Upper lobe of left lung (tissue), 6 donors: Measurements from ENCODE around the gene STRIP1. TPM values are rescaled to one million over a fixed set of nuclear protein-coding genes. Genes with fewer than 3 reads are reported as not detected.

ENCODE experiments used
- ATAC-seq, 2 donors: fragments of 200-7000 bp; cut with Tn5 transposase; one replicate each; pipeline ENCODE4 v1.9.1; 2022; ENCODE audit warnings: mild to moderate bottlenecking in 2 of 2, moderate library complexity in 2 of 2; ENCODE audit not compliant: low FRiP score in 2 of 2
- DNase-seq, 2 donors: peaks; one replicate each; pipeline ENCODE4 v3.0.0-alpha.2; 2019 to 2020
- H3K27ac ChIP-seq, 4 donors: fragments of 200-600 bp; sonication (generic); one replicate each; pipeline ENCODE4 v1.5.1; 2016 to 2019
- H3K27me3 ChIP-seq, 4 donors: fragments of 200-600 bp; sonication (generic); one replicate each; pipeline ENCODE4 v1.5.1; 2017 to 2019
- H3K36me3 ChIP-seq, 4 donors: fragments of 200-600 bp; sonication (generic); one replicate each; pipeline ENCODE4 v1.5.1; 2016 to 2019
- H3K4me1 ChIP-seq, 4 donors: fragments of 200-600 bp; sonication (generic); one replicate each; pipeline ENCODE4 v1.5.1; 2018 to 2019
- H3K4me3 ChIP-seq, 4 donors: fragments of 200-600 bp; sonication (generic); one replicate each; pipeline ENCODE4 v1.5.1; 2017 to 2019; ENCODE audit warnings: mild to moderate bottlenecking in 2 of 4, moderate library complexity in 1 of 4
- H3K9me3 ChIP-seq, 4 donors: fragments of 200-600 bp; sonication (generic); one replicate each; pipeline ENCODE4 v1.5.1; 2018 to 2019
- EP300 ChIP-seq, 4 donors: sonication (generic); formaldehyde crosslinking; IDR thresholded peaks; one replicate each; pipeline ENCODE4 v1.5.1; 2017; ENCODE audit warnings: antibody characterized with exemption in 4 of 4, control low read depth in 2 of 4
- POLR2A ChIP-seq, 4 donors: fragments of 450-650 bp; IDR thresholded peaks; one replicate each; pipeline ENCODE4 v1.5.1; 2016 to 2017; ENCODE audit warnings: antibody characterized with exemption in 4 of 4, mild to moderate bottlenecking in 2 of 4
- POLR2AphosphoS5 ChIP-seq, 2 donors: sonication (generic); formaldehyde crosslinking; IDR thresholded peaks; one replicate each; pipeline ENCODE4 v1.5.1; 2017; ENCODE audit warnings: antibody characterized with exemption in 2 of 2
- whole genome bisulfite sequencing, 2 donors: methylation state at CpG; one replicate each; pipeline ENCODE4 v1.1.5; 2017 to 2018; 5-methylcytosine and 5-hydroxymethylcytosine counted together
- total RNA-seq, 6 donors: library from RNA; depleted of rRNA in 4 of 6; stranded (reverse); fragments of >200 nt in 4 of 6; gene quantifications; one replicate each; pipeline versions ENCODE4 v1.1.0 to v1.2.1, GENCODE V29; 2016 to 2021
- TF ChIP-seq, protein P1 (sequence below), 6 experiments: fragments of 450-650 bp in 4 of 6; fragments of 200-600 bp in 2 of 6; sonication (generic) in 2 of 6; IDR thresholded peaks; one replicate each; pipeline ENCODE4 v1.5.1; 2016 to 2019; ENCODE audit warnings: antibody characterized with exemption in 6 of 6
- donor health status: DM: no; HTN: no; CAD: no; lungs with moderate emphysema.
- donor health status: DM: no; HTN: yes; CAD: no; lungs with severe emphysema.

STRIP1 gene
- total RNA-seq, 6 donors from 2014 or later, result 29.2 to 62.9 (median 34.3) TPM

DNA sequence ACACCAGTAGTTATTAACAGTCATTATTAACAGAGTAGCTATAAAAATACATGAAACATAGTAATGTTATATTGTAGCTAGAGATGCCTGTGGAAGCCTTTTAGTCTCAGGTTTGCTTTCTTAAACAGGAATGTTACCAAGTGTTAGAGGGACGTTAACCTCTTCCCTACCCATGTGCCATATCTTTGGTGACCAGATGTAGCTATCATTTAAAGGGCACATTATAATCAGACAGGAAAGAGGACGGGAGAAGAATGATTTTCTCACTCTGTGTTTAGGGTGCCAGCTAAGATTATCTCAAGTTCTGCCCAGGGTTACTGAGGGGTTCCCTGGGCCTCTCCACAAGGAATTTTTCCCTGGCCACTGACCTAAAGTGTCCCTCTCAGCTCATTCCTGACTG is 57.0 kb downstream of the STRIP1 start:
- TF ChIP-seq EP300 (IDR thresholded peaks at IDR 0.05) (no peak), POLR2AphosphoS5 (IDR thresholded peaks at IDR 0.05) (no peak), POLR2A (IDR thresholded peaks at IDR 0.05) (no peak)
- TF ChIP-seq, protein P1, sequence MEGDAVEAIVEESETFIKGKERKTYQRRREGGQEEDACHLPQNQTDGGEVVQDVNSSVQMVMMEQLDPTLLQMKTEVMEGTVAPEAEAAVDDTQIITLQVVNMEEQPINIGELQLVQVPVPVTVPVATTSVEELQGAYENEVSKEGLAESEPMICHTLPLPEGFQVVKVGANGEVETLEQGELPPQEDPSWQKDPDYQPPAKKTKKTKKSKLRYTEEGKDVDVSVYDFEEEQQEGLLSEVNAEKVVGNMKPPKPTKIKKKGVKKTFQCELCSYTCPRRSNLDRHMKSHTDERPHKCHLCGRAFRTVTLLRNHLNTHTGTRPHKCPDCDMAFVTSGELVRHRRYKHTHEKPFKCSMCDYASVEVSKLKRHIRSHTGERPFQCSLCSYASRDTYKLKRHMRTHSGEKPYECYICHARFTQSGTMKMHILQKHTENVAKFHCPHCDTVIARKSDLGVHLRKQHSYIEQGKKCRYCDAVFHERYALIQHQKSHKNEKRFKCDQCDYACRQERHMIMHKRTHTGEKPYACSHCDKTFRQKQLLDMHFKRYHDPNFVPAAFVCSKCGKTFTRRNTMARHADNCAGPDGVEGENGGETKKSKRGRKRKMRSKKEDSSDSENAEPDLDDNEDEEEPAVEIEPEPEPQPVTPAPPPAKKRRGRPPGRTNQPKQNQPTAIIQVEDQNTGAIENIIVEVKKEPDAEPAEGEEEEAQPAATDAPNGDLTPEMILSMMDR (IDR thresholded peaks at IDR 0.05), result no peak
- Histone ChIP-seq H3K9me3 (no peaks in the 10 kb centered on the region), H3K27ac (no peak overlapping the region), H3K27me3 (no peaks in the 10 kb centered on the region), H3K4me3 (no peak overlapping the region), H3K36me3 (no peaks in the 10 kb centered on the region), H3K4me1 (no peaks in the 10 kb centered on the region)
- WGBS, 2 donors, result 53 to 55% methylated on average over 2 of the region's 2 CpGs
- DNase-seq (no peak), ATAC-seq (no peak)

GRCh38 chr1:110091791-110092190 is 57.4 kb downstream of the STRIP1 start:
- TF ChIP-seq, protein P1 (IDR thresholded peaks at IDR 0.05), result no peak
- TF ChIP-seq EP300 (IDR thresholded peaks at IDR 0.05) (no peak), POLR2AphosphoS5 (IDR thresholded peaks at IDR 0.05) (no peak), POLR2A (IDR thresholded peaks at IDR 0.05) (no peak)
- DNase-seq (no peak), ATAC-seq (no peak)
- H3K4me3 ChIP-seq, result no peak overlapping the region
- H3K9me3 ChIP-seq, result no peaks in the 10 kb centered on the region
- no peak overlapping the region for H3K27ac ChIP-seq
- H3K27me3 ChIP-seq, result no peaks in the 10 kb centered on the region
- H3K4me1 ChIP-seq, result no peaks in the 10 kb centered on the region
- no peaks in the 10 kb centered on the region for H3K36me3 ChIP-seq
- WGBS, 2 donors, result 63 to 72% methylated on average over 3 of the region's 3 CpGs

DNA sequence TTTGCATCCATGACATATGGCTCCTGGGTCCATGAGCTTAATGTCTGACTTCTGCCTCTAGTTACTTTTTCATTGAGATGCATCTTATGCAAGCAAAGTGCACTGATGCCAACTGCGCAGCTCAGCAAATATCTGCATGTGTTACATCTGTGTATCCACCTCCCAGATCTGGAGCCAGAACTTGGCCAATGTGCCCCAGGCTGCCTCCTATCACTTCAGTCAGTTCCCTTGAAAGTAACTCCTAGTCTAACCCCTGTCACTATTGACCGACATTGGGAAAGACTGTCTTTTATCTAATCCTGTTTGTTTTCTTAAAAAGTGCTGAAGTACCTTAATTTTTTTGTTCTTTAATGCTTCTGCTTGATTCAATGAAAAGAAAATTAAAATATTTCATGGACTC is 58.6 kb downstream of the STRIP1 start:
- no peaks in the 10 kb centered on the region for H3K9me3 ChIP-seq
- WGBS, 2 donors, result 77 to 86% methylated on average over 2 of the region's 2 CpGs
- no peak overlapping the region for H3K4me3 ChIP-seq
- H3K36me3 ChIP-seq, result no peaks in the 10 kb centered on the region
- no peak for TF ChIP-seq POLR2A (IDR thresholded peaks at IDR 0.05)
- no peak for TF ChIP-seq EP300 (IDR thresholded peaks at IDR 0.05)
- TF ChIP-seq, protein P1 (IDR thresholded peaks at IDR 0.05), result no peak
- no peak for TF ChIP-seq POLR2AphosphoS5 (IDR thresholded peaks at IDR 0.05)
- H3K27ac ChIP-seq, result no peak overlapping the region
- H3K4me1 ChIP-seq, result no peaks in the 10 kb centered on the region
- DNase-seq, result no peak
- ATAC-seq, result no peak
- H3K27me3 ChIP-seq, result no peaks in the 10 kb centered on the region

- Histone ChIP-seq H3K27ac (no peak overlapping the region), H3K36me3 (no peaks in the 10 kb centered on the region), H3K4me3 (no peak overlapping the region), H3K27me3 (no peaks in the 10 kb centered on the region), H3K9me3 (no peaks in the 10 kb centered on the region), H3K4me1 (no peaks in the 10 kb centered on the region)
- DNase-seq (no peak), ATAC-seq (no peak)
- WGBS, 2 donors, result 61 to 64% methylated on average over 7 of the region's 7 CpGs
- TF ChIP-seq, protein P1 (IDR thresholded peaks at IDR 0.05), result no peak
- TF ChIP-seq POLR2A (IDR thresholded peaks at IDR 0.05), result no peak
Measured at GRCh38 chr1:110094931-110095654, 60.7 kb downstream of the STRIP1 start.
